Keratinocyte (primary cell): ENCODE data around the gene SIK3. TPM values are rescaled to one million over a fixed set of nuclear protein-coding genes. Genes with fewer than 3 reads are reported as not detected.

Experiments used
- DNase-seq: peaks from one replicate; pipeline ENCODE4 v3.0.0-alpha.2; 2011; ENCODE audit warnings: low read depth, missing footprints, low spot score
- FAIRE-seq: peaks from 2 replicates; lab custom pipeline; 2011; peaks lifted over from hg19 to GRCh38; lab: Jason Lieb, UNC
- H2AFZ ChIP-seq: 2 replicates; pipeline ENCODE4 v1.6.0; 2012; ENCODE audit warnings: low read length, control low read depth, inconsistent platforms; ENCODE audit not compliant: control insufficient read depth
- H3K27ac ChIP-seq: 2 replicates; pipeline ENCODE4 v1.5.1; 2011; ENCODE audit warnings: low read length; ENCODE audit not compliant: control insufficient read depth, insufficient read depth
- H3K27me3 ChIP-seq: 3 replicates; pipeline ENCODE4 v1.6.0; 2011; ENCODE audit warnings: low read length; ENCODE audit not compliant: control insufficient read depth, insufficient read depth; ENCODE audit errors: extremely low read depth
- H3K36me3 ChIP-seq, 2 experiments: 2 replicates in 1 of 2; 3 replicates in 1 of 2; pipeline ENCODE4 v1.5.1; 2011; ENCODE audit warnings: low read length in 2 of 2, mild to moderate bottlenecking in 1 of 2; ENCODE audit not compliant: control insufficient read depth in 2 of 2, insufficient read depth in 2 of 2; ENCODE audit errors: extremely low read depth in 1 of 2
- H3K4me1 ChIP-seq: 3 replicates; pipeline ENCODE4 v1.5.1; 2011; ENCODE audit warnings: low read length; ENCODE audit not compliant: control insufficient read depth, insufficient read depth; ENCODE audit errors: extremely low read depth
- H3K4me2 ChIP-seq: 3 replicates; pipeline ENCODE4 v1.6.0; 2011; ENCODE audit warnings: low read depth, low read length; ENCODE audit not compliant: control insufficient read depth, insufficient read depth; ENCODE audit errors: extremely low read depth
- H3K4me3 ChIP-seq, 3 experiments: fragments of 200-600 bp in 1 of 3; sonication (generic) in 1 of 3; 2 replicates in 2 of 3; 3 replicates in 1 of 3; pipeline ENCODE4 v1.5.1; 2011 to 2016; ENCODE audit warnings: low read length in 3 of 3, mild to moderate bottlenecking in 3 of 3, control low read depth in 2 of 3, inconsistent platforms in 1 of 3, low read depth in 1 of 3, mixed read lengths in 1 of 3, mixed run types in 1 of 3, moderate library complexity in 1 of 3; ENCODE audit not compliant: control insufficient read depth in 2 of 3, insufficient read depth in 2 of 3; ENCODE audit errors: extremely low read depth in 1 of 3
- H3K79me2 ChIP-seq: 2 replicates; pipeline ENCODE4 v1.6.0; 2012; ENCODE audit warnings: low read length; ENCODE audit not compliant: control insufficient read depth, insufficient read depth
- H3K9ac ChIP-seq: 3 replicates; pipeline ENCODE4 v1.6.0; 2011; ENCODE audit warnings: low read length; ENCODE audit not compliant: control insufficient read depth, insufficient read depth; ENCODE audit errors: extremely low read depth
- H3K9me1 ChIP-seq: 3 replicates; pipeline ENCODE4 v1.6.0; 2011; ENCODE audit warnings: low read length; ENCODE audit not compliant: control insufficient read depth, insufficient read depth; ENCODE audit errors: extremely low read depth
- H3K9me3 ChIP-seq: 2 replicates; pipeline ENCODE4 v1.5.1; 2012; ENCODE audit warnings: low read depth, low read length; ENCODE audit not compliant: control insufficient read depth
- H4K20me1 ChIP-seq: 3 replicates; pipeline ENCODE4 v1.6.0; 2011; ENCODE audit warnings: low read length; ENCODE audit not compliant: control insufficient read depth, insufficient read depth; ENCODE audit errors: extremely low read depth
- EZH2 ChIP-seq: IDR thresholded peaks from one replicate; pipeline ENCODE4 v1.6.1; 2012; ENCODE audit warnings: inconsistent platforms, mild to moderate bottlenecking, low read length, moderate library complexity
- dilution Hi-C: fragments of 300-500 bp; cut with MboI; formaldehyde crosslinking; loops from one replicate; pipeline ENCODE4 v1.7.0; 2020; ENCODE audit warnings: low sequenced_read_pairs; ENCODE audit not compliant: extremely low pct_ligation_motif_present
- polyA plus RNA-seq, 5 experiments: library from polyadenylated mRNA; depleted of rRNA in 3 of 5; stranded (reverse) in 3 of 5; stranded (forward) in 1 of 5; unstranded in 1 of 5; fragments of >200 nt; gene quantifications; 1 replicate in 1 of 5; 2 replicates in 3 of 5; 3 replicates in 1 of 5; pipeline versions ENCODE4 v1.2.1 to v1.2.3, GENCODE V29; 2011 to 2012; ENCODE audit warnings: missing spikeins in 2 of 5, low read depth in 1 of 5, low replicate concordance in 1 of 5
- TF ChIP-seq, protein P1 (sequence below), 3 experiments: IDR thresholded peaks in 1 of 3; conservative IDR thresholded peaks in 1 of 3; optimal IDR thresholded peaks in 1 of 3; 2 replicates in 2 of 3; 3 replicates in 1 of 3; pipeline versions ENCODE3 to v1.5.1; 2011; ENCODE audit warnings: low read length in 3 of 3, mild to moderate bottlenecking in 3 of 3, moderate library complexity in 2 of 3, control low read depth in 1 of 3, inconsistent platforms in 1 of 3; ENCODE audit not compliant: insufficient read depth in 2 of 3; ENCODE audit errors: extremely low read depth in 1 of 3

The SIK3 gene
- polyA plus RNA-seq, 1 donor (not counting 4 experiments of a cell fraction or from before 2014, with no cell fraction given), result 8.2 TPM

DNA sequence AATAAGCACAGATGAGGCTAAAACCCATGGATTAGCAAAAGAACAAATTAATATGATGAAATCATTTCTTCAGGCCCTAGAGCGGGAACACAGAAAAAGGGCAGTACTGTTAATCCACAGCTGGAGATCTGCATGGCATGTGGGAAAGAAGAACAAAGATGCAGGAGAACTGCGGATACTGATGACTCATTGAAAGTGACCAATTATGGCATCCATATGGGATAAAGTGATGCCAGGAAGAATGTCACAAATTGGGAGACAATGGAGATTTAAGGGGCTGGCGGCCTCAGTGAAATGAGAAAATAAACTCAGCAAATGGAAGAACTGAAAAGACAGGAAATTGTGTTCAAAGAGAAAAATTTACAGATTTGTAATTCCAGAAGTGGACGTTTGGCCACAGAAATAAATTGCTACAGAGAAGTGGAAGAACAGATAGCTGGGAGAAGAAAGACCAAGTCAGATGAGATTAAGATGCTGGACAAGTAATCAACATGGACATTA, 39.4 kb downstream of the SIK3 start:
- FAIRE-seq (no peak), DNase-seq (no peak)
- Histone ChIP-seq H3K9ac (no peak overlapping the region), H2AFZ (no peak overlapping the region), H3K9me3 (no peaks in the 10 kb centered on the region), H4K20me1 (no peaks in the 10 kb centered on the region), H3K79me2 (peaks cover 72% of the 10 kb centered on the region), H3K27ac (no peak overlapping the region), H3K9me1 (no peaks in the 10 kb centered on the region), H3K27me3 (no peaks in the 10 kb centered on the region), H3K4me2 (no peak overlapping the region), H3K36me3 (no peaks in the 10 kb centered on the region), H3K4me1 (peaks cover under 1% of the 10 kb centered on the region), H3K4me3 (no peak overlapping the region)
- TF ChIP-seq, protein P1, sequence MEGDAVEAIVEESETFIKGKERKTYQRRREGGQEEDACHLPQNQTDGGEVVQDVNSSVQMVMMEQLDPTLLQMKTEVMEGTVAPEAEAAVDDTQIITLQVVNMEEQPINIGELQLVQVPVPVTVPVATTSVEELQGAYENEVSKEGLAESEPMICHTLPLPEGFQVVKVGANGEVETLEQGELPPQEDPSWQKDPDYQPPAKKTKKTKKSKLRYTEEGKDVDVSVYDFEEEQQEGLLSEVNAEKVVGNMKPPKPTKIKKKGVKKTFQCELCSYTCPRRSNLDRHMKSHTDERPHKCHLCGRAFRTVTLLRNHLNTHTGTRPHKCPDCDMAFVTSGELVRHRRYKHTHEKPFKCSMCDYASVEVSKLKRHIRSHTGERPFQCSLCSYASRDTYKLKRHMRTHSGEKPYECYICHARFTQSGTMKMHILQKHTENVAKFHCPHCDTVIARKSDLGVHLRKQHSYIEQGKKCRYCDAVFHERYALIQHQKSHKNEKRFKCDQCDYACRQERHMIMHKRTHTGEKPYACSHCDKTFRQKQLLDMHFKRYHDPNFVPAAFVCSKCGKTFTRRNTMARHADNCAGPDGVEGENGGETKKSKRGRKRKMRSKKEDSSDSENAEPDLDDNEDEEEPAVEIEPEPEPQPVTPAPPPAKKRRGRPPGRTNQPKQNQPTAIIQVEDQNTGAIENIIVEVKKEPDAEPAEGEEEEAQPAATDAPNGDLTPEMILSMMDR (optimal IDR thresholded peaks at IDR 0.05 in 1 of 3, IDR thresholded peaks at IDR 0.05 in 1 of 3, conservative IDR thresholded peaks at IDR 0.05 in 1 of 3; ENCODE audit: extremely low read depth in 1 of 3, insufficient read depth in 2 of 3, low read length in 3 of 3), result no peak
- no peak for TF ChIP-seq EZH2
- dilution Hi-C loops, result no loop called here

DNA sequence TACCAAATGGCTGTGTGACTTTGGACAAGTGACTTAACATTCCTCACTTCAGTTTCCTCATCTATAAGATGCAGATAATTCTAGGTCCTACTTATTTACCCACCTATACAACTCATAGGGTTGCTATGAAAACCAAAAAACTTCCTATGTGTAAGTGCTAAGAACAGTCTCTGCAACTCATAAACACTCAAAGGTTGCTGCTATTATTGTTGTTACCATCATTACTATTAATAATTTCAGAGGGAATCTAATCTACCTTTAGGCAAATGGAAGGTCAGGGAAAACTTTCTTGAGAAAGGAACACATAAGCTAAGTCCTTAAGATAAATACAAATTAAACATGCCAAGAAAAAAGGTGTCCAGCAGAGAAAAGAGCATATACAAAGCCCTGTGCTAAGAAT, 40.5 kb downstream of the SIK3 start:
- DNase-seq (no peak), FAIRE-seq (no peak)
- H2AFZ ChIP-seq, result no peak overlapping the region
- TF ChIP-seq, protein P1 (optimal IDR thresholded peaks at IDR 0.05 in 1 of 3, IDR thresholded peaks at IDR 0.05 in 1 of 3, conservative IDR thresholded peaks at IDR 0.05 in 1 of 3; ENCODE audit: extremely low read depth in 1 of 3, insufficient read depth in 2 of 3, low read length in 3 of 3), result no peak
- no peak overlapping the region for H3K4me3 ChIP-seq
- no peak overlapping the region for H3K27ac ChIP-seq
- no peaks in the 10 kb centered on the region for H3K4me1 ChIP-seq
- no peaks in the 10 kb centered on the region for H3K9me3 ChIP-seq
- dilution Hi-C loops, result no loop called here
- H3K4me2 ChIP-seq, result no peak overlapping the region
- H3K9me1 ChIP-seq, result no peaks in the 10 kb centered on the region
- H3K27me3 ChIP-seq, result no peaks in the 10 kb centered on the region
- no peak overlapping the region for H3K9ac ChIP-seq
- no peaks in the 10 kb centered on the region for H3K36me3 ChIP-seq
- H4K20me1 ChIP-seq, result no peaks in the 10 kb centered on the region
- peaks cover 69% of the 10 kb centered on the region for H3K79me2 ChIP-seq
